Breast epithelium (tissue), 3 donors: ENCODE data around the gene REV3L.

Experiments used
- CTCF ChIP-seq, 3 donors: fragments of 450-650 bp; IDR thresholded peaks; one replicate each; pipeline ENCODE4 v1.5.1; 2016 to 2017; ENCODE audit warnings: antibody characterized with exemption in 3 of 3, mild to moderate bottlenecking in 3 of 3, moderate library complexity in 3 of 3
- POLR2A ChIP-seq: fragments of 450-650 bp; IDR thresholded peaks from one replicate; pipeline ENCODE4 v1.6.1; 2016; ENCODE audit warnings: antibody characterized with exemption, mild to moderate bottlenecking, moderate library complexity

- no peak for TF ChIP-seq CTCF (IDR thresholded peaks at IDR 0.05)
- TF ChIP-seq POLR2A, result no peak
Observed at GRCh38 chr6:111266276-111266675, 216.7 kb downstream of the REV3L start.
